Effector memory CD8-positive, alpha-beta T cell (primary cell): ENCODE measurements around the gene ZNF407.
A peak's percentile ranks its signal among the peaks of the same experiment; 100 is the strongest.

Source experiments
- ATAC-seq: fragments of 150-1000 bp; cut with Tn5 transposase; replicated peaks from 2 replicates; pipeline ENCODE4 v1.10.0; 2021; ENCODE audit warnings: mild to moderate bottlenecking, moderate library complexity
- DNase-seq, 3 experiments: peaks; one replicate each; pipeline ENCODE4 v3.0.0; 2021
- H3K27ac Mint-ChIP-seq, 2 donors: one replicate each; pipeline ENCODE4 v1.8.0; 2022; ENCODE audit warnings: mild to moderate bottlenecking in 2 of 2, mixed read lengths in 2 of 2, moderate library complexity in 2 of 2
- H3K27me3 Mint-ChIP-seq, 2 donors: one replicate each; pipeline ENCODE4 v1.8.0; 2022; ENCODE audit warnings: mixed read lengths in 2 of 2
- H3K36me3 Mint-ChIP-seq: one replicate; pipeline ENCODE4 v1.8.0; 2022; ENCODE audit warnings: mild to moderate bottlenecking, moderate library complexity, mixed read lengths; ENCODE audit not compliant: insufficient read depth
- H3K4me1 Mint-ChIP-seq, 2 donors: one replicate each; pipeline ENCODE4 v1.8.0; 2022; ENCODE audit warnings: low read depth in 2 of 2, mixed read lengths in 2 of 2
- H3K4me3 Mint-ChIP-seq, 2 donors: one replicate each; pipeline ENCODE4 v1.8.0; 2022; ENCODE audit warnings: mild to moderate bottlenecking in 2 of 2, mixed read lengths in 2 of 2, moderate library complexity in 2 of 2
- H3K9me3 Mint-ChIP-seq, 2 donors: one replicate each; pipeline ENCODE4 v1.8.0; 2022; ENCODE audit warnings: mixed read lengths in 2 of 2

The ZNF407 gene

GRCh38 chr18:74623047-74623816 is 25.6 kb downstream of the ZNF407 start:
- Mint-ChIP-seq H3K9me3 (no peaks in the 10 kb centered on the region), H3K27ac (no peak overlapping the region), H3K36me3 (peaks cover 3% of the 10 kb centered on the region), H3K4me1 (peaks cover 2 to 11% of the 10 kb centered on the region in 2 donors), H3K4me3 (no peak overlapping the region), H3K27me3 (no peaks in the 10 kb centered on the region)
- DNase-seq: no peak
- ATAC-seq: no peak

GRCh38 chr18:74624466-74624865 is 26.8 kb downstream of the ZNF407 start:
- Mint-ChIP-seq H3K36me3 (peaks cover 3% of the 10 kb centered on the region), H3K4me1 (peaks cover 2 to 11% of the 10 kb centered on the region in 2 donors), H3K27me3 (no peaks in the 10 kb centered on the region), H3K9me3 (no peaks in the 10 kb centered on the region), H3K4me3 (no peak overlapping the region), H3K27ac (no peak overlapping the region)
- ATAC-seq (no peak), DNase-seq (no peak)

DNA sequence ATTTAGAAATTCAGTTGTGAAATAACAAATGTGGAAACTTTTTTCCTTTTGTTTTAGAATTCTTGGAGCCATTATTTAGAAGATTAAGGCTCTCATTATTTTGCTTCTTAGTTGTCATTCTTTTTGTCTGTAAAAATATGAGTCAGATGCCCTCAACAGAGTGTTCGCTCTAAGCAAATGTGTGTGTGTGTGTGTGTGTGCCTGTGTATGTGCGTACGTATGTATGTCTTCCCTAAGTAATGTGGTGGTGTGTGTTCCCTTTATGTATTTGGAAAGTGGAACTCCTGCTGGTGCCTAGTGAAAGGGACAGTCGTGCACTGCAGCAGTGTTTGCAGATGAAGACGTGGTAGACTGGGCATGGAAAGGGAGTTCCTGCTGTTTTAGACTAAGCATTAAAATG is 27.5 kb downstream of the ZNF407 start:
- Mint-ChIP-seq H3K36me3 (peaks cover 3% of the 10 kb centered on the region), H3K9me3 (no peaks in the 10 kb centered on the region), H3K4me1 (peaks cover 3 to 11% of the 10 kb centered on the region in 2 donors), H3K4me3 (no peak overlapping the region), H3K27ac (no peak overlapping the region), H3K27me3 (no peaks in the 10 kb centered on the region)
- ATAC-seq (no peak), DNase-seq (no peak)

GRCh38 chr18:74626049-74626874 is 28.6 kb downstream of the ZNF407 start:
- no peaks in the 10 kb centered on the region for H3K9me3 Mint-ChIP-seq
- ATAC-seq: no peak
- H3K27ac Mint-ChIP-seq: no peak overlapping the region
- peaks cover 3% of the 10 kb centered on the region for H3K36me3 Mint-ChIP-seq
- no peak overlapping the region for H3K4me3 Mint-ChIP-seq
- H3K4me1 Mint-ChIP-seq: peaks cover 8 to 20% of the 10 kb centered on the region in 2 donors
- DNase-seq: no peak
- H3K27me3 Mint-ChIP-seq: no peaks in the 10 kb centered on the region

DNA sequence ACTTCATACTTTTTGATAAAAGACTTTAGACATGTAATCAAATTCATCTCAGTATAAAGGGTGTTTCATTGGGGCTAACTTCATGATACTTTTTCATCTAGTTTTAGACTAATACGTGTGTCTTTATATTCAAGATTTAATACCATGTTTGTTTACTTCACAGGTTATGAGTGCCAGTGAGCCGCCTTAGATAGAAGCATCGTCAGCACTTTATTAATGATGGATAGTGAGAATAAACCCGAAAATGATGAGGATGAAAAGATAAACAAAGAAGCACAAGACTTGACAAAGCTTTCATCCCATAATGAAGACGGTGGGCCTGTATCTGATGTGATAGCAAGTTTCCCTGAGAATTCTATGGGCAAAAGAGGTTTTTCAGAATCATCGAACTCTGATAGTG is 33.1 kb downstream of the ZNF407 start:
- peaks cover 20% of the 10 kb centered on the region for H3K36me3 Mint-ChIP-seq
- no peak overlapping the region for H3K4me3 Mint-ChIP-seq

GRCh38 chr18:74631212-74631611 is 33.5 kb downstream of the ZNF407 start:
- Mint-ChIP-seq H3K4me3 (peak overlapping the region; percentile 27 to 54), H3K27ac (peak overlapping the region; percentile 67 to 87), H3K27me3 (no peaks in the 10 kb centered on the region), H3K4me1 (peaks cover 18 to 32% of the 10 kb centered on the region in 2 donors), H3K9me3 (no peaks in the 10 kb centered on the region), H3K36me3 (peaks cover 20% of the 10 kb centered on the region)
- DNase-seq: no peak
- ATAC-seq: no peak

More for the DNA sequence above, 33.1 kb downstream of the ZNF407 start:
- DNase-seq (no peak), ATAC-seq (no peak)
- H3K27me3 Mint-ChIP-seq: no peaks in the 10 kb centered on the region
- peak overlapping the region in 1 of 2 donors; percentile 87 for H3K27ac Mint-ChIP-seq
- peaks cover 18 to 32% of the 10 kb centered on the region in 2 donors for H3K4me1 Mint-ChIP-seq
- H3K9me3 Mint-ChIP-seq: no peaks in the 10 kb centered on the region

DNA sequence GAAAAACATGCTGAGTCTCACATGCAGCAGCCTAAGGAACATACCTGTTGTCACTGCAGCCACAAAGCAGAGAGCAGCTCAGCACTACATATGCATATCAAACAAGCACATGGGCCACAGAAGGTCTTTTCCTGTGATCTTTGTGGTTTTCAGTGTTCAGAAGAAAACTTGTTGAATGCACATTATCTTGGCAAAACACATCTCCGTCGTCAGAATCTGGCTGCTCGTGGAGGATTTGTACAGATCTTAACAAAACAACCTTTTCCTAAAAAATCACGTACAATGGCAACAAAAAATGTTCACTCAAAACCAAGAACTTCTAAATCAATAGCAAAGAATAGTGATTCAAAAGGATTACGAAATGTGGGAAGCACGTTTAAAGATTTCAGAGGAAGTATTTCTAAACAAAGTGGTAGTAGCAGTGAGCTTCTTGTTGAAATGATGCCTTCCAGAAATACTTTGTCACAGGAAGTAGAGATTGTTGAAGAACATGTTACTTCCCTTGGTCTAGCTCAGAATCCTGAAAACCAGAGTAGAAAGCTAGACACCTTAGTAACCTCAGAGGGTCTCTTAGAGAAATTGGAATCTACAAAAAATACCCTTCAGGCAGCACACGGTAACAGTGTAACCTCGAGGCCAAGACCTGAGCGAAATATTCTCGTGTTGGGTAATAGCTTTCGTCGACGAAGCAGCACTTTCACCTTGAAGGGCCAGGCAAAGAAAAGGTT is 34.1 kb downstream of the ZNF407 start:
- Mint-ChIP-seq H3K36me3 (peaks cover 20% of the 10 kb centered on the region), H3K27me3 (no peaks in the 10 kb centered on the region), H3K4me3 (peak overlapping the region; percentile 27 to 54), H3K27ac (peak overlapping the region; percentile 67 to 87), H3K4me1 (peaks cover 18 to 31% of the 10 kb centered on the region in 2 donors), H3K9me3 (no peaks in the 10 kb centered on the region)
- DNase-seq: no peak
- ATAC-seq: peak; percentile 43

- H3K27me3 Mint-ChIP-seq: no peaks in the 10 kb centered on the region
- H3K27ac Mint-ChIP-seq: peak overlapping the region; percentile 67 to 87
- no peak for DNase-seq
- no peaks in the 10 kb centered on the region for H3K9me3 Mint-ChIP-seq
- peak overlapping the region in 1 of 2 donors; percentile 54 for H3K4me3 Mint-ChIP-seq
- ATAC-seq: no peak
- H3K4me1 Mint-ChIP-seq: peaks cover 18 to 25% of the 10 kb centered on the region in 2 donors
- peaks cover 20% of the 10 kb centered on the region for H3K36me3 Mint-ChIP-seq
Observed at GRCh38 chr18:74632351-74632679, 34.6 kb downstream of the ZNF407 start.

- Mint-ChIP-seq H3K36me3 (peaks cover 17% of the 10 kb centered on the region), H3K4me3 (no peak overlapping the region), H3K4me1 (peaks cover 18 to 24% of the 10 kb centered on the region in 2 donors), H3K27me3 (no peaks in the 10 kb centered on the region), H3K27ac (peak overlapping the region; percentile 67 to 87), H3K9me3 (no peaks in the 10 kb centered on the region)
- ATAC-seq: no peak
- no peak for DNase-seq
Observed at GRCh38 chr18:74632856-74633255, 35.2 kb downstream of the ZNF407 start.

GRCh38 chr18:74633652-74634352 is 36.1 kb downstream of the ZNF407 start:
- Mint-ChIP-seq H3K9me3 (no peaks in the 10 kb centered on the region), H3K27me3 (no peaks in the 10 kb centered on the region), H3K4me3 (no peak overlapping the region), H3K36me3 (peaks cover 17% of the 10 kb centered on the region), H3K27ac (no peak overlapping the region), H3K4me1 (peaks cover 18 to 24% of the 10 kb centered on the region in 2 donors)
- ATAC-seq (no peak), DNase-seq (no peak)

DNA sequence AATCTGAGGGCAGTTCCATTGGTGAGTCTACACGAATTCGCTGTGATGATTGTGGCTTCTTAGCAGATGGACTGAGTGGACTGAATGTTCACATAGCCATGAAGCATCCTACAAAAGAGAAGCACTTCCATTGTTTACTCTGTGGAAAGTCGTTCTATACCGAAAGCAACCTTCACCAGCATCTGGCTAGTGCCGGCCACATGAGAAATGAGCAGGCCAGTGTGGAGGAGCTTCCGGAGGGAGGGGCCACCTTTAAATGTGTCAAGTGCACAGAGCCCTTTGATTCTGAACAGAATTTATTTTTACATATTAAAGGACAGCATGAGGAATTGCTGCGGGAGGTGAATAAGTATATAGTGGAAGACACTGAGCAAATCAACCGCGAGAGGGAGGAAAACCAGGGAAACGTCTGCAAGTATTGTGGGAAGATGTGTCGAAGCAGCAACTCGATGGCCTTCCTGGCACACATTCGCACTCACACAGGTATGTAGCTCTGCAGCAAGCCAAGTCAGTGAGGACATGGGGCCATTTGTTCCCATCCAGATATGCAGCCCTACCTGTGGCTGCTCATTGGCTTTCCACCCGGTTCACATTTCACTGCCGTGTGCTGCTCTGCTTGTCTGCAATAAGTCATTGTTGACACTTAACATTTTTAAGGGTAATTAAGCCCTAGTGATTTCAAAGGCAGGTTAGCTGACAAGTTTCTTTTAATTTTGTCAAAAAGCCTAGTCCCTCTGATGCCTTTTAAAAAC is 37.7 kb downstream of the ZNF407 start:
- Mint-ChIP-seq H3K27me3 (no peaks in the 10 kb centered on the region), H3K36me3 (peaks cover 17% of the 10 kb centered on the region), H3K9me3 (no peaks in the 10 kb centered on the region), H3K4me1 (peaks cover 16 to 23% of the 10 kb centered on the region in 2 donors), H3K4me3 (no peak overlapping the region), H3K27ac (peak overlapping the region in 1 of 2 donors; percentile 74)
- ATAC-seq (no peak), DNase-seq (no peak)

DNA sequence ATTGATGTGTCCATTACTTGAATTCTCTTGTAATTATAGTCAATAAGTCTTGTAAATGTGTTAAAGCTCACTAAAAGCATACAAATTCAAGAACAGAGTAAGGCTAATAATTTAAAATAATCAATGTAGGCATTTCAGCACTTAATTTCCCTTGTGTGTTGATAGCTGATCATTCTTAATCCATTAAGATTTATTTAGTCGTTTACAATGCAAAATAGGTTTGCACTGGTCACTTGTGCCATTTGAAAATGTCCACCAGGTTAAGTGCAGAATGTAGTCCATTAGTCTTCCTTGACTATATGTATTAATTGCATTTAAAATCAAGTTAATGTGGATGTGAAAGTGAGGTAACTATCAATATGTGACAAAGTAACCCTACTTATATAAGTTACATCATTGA is 39.4 kb downstream of the ZNF407 start:
- no peak overlapping the region for H3K4me3 Mint-ChIP-seq
- H3K27ac Mint-ChIP-seq: no peak overlapping the region
- DNase-seq (no peak), ATAC-seq (no peak)
- H3K9me3 Mint-ChIP-seq: no peaks in the 10 kb centered on the region
- peaks cover 15% of the 10 kb centered on the region for H3K36me3 Mint-ChIP-seq
- H3K27me3 Mint-ChIP-seq: no peaks in the 10 kb centered on the region
- H3K4me1 Mint-ChIP-seq: peaks cover 4 to 7% of the 10 kb centered on the region in 2 donors
